ENCODE data around the gene P2RX2. TPM values are rescaled to one million over a fixed set of nuclear protein-coding genes. Genes with fewer than 3 reads are reported as not detected.

Gene P2RX2
- total and polyA plus RNA-seq, 4 donors = not detected

- WGBS = 96% methylated on average over 10 of the region's 10 CpGs
- Histone ChIP-seq H3K9ac (ENCODE audit: low read depth in 1 of 2, low read length in 2 of 2) (no peak overlapping the region), H3K27me3 (ENCODE audit: control insufficient read depth in 4 of 4, insufficient read depth in 4 of 4, low read length in 3 of 4) (no peaks in the 10 kb centered on the region), H3K27ac (ENCODE audit: low read depth in 1 of 2, low read length in 2 of 2) (no peak overlapping the region), H3K9me3 (ENCODE audit: control insufficient read depth in 4 of 4, low read length in 3 of 4) (no peaks in the 10 kb centered on the region), H3K4me3 (ENCODE audit: low read depth in 1 of 3, low read length in 3 of 3) (no peak overlapping the region), H3K4me1 (ENCODE audit: control insufficient read depth in 4 of 4, insufficient read depth in 4 of 4, low read length in 3 of 4) (no peaks in the 10 kb centered on the region), H3K36me3 (ENCODE audit: control insufficient read depth in 4 of 4, insufficient read depth in 3 of 4, low read depth in 1 of 4, low read length in 3 of 4) (peaks cover 11 to 59% (median 34%) of the 10 kb centered on the region in 4 donors)
- no peak for TF ChIP-seq TAF1 (conservative IDR thresholded peaks at IDR 0.05)
- TF ChIP-seq REST (IDR thresholded peaks at IDR 0.05) = no peak
- TF ChIP-seq ATF3 (IDR thresholded peaks at IDR 0.05) = no peak
- no peak for TF ChIP-seq SP1 (IDR thresholded peaks at IDR 0.05)
- TF ChIP-seq JUND (IDR thresholded peaks at IDR 0.05) = no peak
- TF ChIP-seq ZBTB33 (IDR thresholded peaks at IDR 0.05) = no peak
- TF ChIP-seq EGR1 (IDR thresholded peaks at IDR 0.05; ENCODE audit: low read depth in 2 of 2) = no peak
- no peak for TF ChIP-seq FOXA1 (IDR thresholded peaks at IDR 0.05)
- no peak for TF ChIP-seq RAD21 (IDR thresholded peaks at IDR 0.05)
- no peak for TF ChIP-seq RXRA (IDR thresholded peaks at IDR 0.05)
- TF ChIP-seq CTCF (IDR thresholded peaks at IDR 0.05; ENCODE audit: low read depth, low read length, missing input control) = no peak
- no peak for TF ChIP-seq HNF4A (conservative IDR thresholded peaks at IDR 0.05)
- no peak for TF ChIP-seq YY1 (IDR thresholded peaks at IDR 0.05)
- TF ChIP-seq NR2F2 (IDR thresholded peaks at IDR 0.05) = no peak
- no peak for TF ChIP-seq GABPA (IDR thresholded peaks at IDR 0.05 in 1 of 2, conservative IDR thresholded peaks at IDR 0.05 in 1 of 2)
- TF ChIP-seq MAX (IDR thresholded peaks at IDR 0.05) = no peak
- TF ChIP-seq FOXA2 (IDR thresholded peaks at IDR 0.05) = no peak
- TF ChIP-seq HNF4G (IDR thresholded peaks at IDR 0.05) = no peak
- no peak for DNase-seq (ENCODE audit: low spot score)
Measured at GRCh38 chr12:132647858-132648257, 29.3 kb downstream of the P2RX2 start.

All from liver (tissue), 9 donors.